GM06990 (cell line): ENCODE results near the gene GPX4.

Source experiments
- DNase-seq: peaks from one replicate; pipeline ENCODE4 v3.0.0-alpha.2; 2011; ENCODE audit not compliant: insufficient read length; ENCODE audit errors: extremely low read depth
- H3K27me3 ChIP-seq: replicated peaks from 2 replicates; pipeline ENCODE4 v1.6.0; 2011; ENCODE audit warnings: low read length; ENCODE audit not compliant: control insufficient read depth, insufficient read depth
- H3K36me3 ChIP-seq: 2 replicates; pipeline ENCODE4 v1.5.1; 2011; ENCODE audit warnings: low read length; ENCODE audit not compliant: control insufficient read depth, insufficient read depth
- H3K4me3 ChIP-seq: replicated peaks from 2 replicates; pipeline ENCODE4 v1.5.1; 2011; ENCODE audit warnings: low read depth, mild to moderate bottlenecking, control low read depth, low read length
- TF ChIP-seq, protein P1 (sequence below): IDR thresholded peaks from 2 replicates; pipeline ENCODE4 v1.5.1; 2011; ENCODE audit warnings: low read length, control low read depth, mild to moderate bottlenecking, inconsistent platforms; ENCODE audit not compliant: insufficient read depth, poor library complexity, severe bottlenecking

GPX4 gene

DNA sequence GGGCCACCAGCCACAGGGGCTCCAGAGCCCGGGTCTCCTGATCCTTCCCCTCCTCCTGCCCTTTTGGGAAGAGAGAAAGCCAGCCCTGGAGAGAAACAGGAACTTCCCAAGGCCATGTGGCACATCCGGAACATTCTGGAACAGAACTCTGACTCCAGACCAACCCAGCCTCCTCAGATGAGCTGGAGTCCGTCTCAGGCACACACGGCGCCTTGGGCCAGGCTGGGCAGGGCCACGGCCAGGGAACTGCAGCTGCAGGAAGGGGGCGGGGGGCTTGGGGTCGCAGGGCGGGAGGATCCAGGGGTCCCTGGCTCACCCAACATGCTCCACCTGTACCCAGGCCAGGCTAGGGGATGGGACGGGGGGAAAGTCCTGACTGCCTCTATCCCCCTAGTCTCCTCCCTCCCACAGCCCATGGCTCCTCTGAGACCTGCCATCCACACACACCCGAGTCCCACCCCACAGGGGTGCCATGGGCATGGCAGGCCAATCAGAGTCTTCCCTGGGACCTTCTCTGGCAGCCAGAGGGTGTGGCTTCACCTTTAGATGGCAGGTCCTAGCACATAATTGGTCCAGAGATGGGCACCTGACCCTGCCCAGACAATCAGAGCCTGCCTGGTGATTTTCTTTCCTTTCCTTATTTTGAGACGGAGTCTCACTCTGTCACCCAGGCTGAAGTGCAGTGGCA lies 47.4 kb downstream of the GPX4 start:
- Histone ChIP-seq H3K4me3 (no peak overlapping the region), H3K27me3 (no peaks in the 10 kb centered on the region), H3K36me3 (peaks cover 6% of the 10 kb centered on the region)
- TF ChIP-seq, protein P1, sequence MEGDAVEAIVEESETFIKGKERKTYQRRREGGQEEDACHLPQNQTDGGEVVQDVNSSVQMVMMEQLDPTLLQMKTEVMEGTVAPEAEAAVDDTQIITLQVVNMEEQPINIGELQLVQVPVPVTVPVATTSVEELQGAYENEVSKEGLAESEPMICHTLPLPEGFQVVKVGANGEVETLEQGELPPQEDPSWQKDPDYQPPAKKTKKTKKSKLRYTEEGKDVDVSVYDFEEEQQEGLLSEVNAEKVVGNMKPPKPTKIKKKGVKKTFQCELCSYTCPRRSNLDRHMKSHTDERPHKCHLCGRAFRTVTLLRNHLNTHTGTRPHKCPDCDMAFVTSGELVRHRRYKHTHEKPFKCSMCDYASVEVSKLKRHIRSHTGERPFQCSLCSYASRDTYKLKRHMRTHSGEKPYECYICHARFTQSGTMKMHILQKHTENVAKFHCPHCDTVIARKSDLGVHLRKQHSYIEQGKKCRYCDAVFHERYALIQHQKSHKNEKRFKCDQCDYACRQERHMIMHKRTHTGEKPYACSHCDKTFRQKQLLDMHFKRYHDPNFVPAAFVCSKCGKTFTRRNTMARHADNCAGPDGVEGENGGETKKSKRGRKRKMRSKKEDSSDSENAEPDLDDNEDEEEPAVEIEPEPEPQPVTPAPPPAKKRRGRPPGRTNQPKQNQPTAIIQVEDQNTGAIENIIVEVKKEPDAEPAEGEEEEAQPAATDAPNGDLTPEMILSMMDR, result no peak
- no peak for DNase-seq

DNA sequence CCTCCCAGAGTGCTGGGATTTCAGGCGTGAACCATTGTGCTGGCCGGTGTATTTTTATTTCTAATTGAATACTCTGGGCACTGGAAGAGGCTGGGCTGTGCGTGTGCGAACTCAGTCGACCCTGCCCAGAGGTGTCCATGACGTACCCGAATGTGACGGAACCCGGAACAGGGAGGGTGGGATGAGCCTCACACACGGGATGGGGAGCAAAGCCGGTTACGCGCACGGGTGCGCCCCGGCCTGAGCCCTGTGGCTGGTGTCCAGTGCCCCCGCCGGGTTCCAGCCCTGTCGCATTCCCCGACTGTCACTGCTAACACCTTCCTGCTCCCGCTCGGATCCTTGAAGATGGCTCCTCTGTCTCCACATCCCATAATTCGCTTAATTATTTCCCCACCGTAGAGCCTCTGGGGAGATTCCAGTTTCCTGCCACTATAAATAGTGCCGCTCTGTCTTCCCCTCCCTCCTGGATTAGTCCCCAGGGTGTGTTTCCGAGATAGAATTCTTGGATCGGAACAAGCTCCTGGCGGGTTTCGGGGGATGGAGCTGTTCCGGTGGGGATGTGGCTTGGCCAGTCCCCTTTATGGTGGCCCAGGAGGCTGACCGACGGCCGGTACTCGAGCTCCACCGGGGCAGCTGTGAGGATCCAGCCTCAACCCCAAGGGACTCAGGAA lies 48.3 kb downstream of the GPX4 start:
- Histone ChIP-seq H3K36me3 (peaks cover 6% of the 10 kb centered on the region), H3K27me3 (no peaks in the 10 kb centered on the region), H3K4me3 (no peak overlapping the region)
- TF ChIP-seq, protein P1, result no peak
- no peak for DNase-seq

DNA sequence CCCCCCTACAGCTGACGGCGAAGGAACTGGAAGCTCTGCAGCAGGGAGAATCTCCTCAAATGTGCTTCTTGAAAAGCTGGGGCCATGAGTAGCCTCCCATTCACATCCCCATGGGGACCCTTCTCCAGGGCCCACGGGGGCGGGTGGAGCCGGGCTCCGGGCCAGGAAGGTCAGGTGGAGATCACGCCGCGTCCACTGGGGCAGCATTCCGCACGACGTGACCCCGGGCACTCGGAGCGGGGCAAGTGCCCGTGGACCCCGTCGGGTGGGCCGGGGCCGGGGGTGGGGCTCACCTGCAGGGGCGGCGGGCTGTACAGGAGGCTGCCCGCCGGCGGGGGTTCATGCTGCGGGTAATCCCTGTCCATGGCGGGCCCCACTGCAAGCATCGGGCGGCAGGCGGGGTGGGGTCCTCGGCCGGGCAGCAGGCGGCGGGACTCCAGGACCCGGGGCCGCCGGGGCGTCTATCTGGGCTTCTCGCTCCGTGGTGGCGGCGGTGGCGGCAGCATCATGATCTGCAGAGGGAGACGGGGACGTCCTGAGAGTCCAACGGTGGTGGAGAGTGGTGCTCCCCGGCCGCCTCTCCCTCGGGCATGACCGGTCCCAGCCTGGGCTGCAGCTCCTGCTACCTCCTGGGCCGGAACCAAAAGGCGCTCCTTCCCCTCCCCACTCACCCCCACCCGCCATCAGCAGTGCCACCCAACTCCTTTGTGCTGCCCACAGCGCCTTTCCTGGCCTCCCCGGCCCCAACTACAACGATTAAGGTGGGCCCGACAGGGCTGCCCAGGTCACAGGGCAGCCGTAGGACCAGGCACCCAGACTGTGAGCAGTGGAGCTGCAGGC lies 50.3 kb downstream of the GPX4 start:
- no peak overlapping the region for H3K4me3 ChIP-seq

DNA sequence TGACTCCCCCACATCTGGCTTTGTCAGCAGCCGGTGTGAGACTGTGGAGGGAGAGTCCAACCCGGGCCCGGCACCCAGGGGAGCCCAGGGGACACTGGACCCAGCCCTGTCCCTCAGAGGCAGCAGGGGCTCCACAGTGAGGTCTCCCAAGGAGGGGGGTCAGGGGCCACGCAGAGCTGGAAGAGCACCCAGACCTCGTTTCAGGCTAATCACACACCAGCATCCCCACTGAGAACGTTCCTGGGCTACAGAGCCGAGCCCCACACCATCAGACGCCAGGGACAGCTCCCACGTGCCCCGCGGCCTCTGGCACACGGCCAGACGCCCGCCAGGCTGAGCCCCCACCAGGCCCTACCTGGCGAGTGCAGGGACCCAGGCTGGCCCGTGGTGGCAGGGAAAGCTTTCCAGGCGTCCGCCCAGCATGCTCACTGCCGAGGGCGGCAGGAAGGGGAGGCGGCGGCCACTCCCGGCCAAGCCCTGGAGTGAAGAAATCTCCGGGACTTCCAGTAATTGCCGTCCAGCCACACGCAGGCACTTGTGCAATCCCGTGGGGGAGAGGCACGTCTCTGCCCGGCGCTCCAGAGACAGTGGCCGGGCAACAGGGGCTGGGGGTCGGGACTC lies 51.0 kb downstream of the GPX4 start:
- DNase-seq, result no peak
- H3K4me3 ChIP-seq, result no peak overlapping the region
- peaks cover 5% of the 10 kb centered on the region for H3K36me3 ChIP-seq
- TF ChIP-seq, protein P1, result no peak
- H3K27me3 ChIP-seq, result no peaks in the 10 kb centered on the region

More for the DNA sequence above, 50.3 kb downstream of the GPX4 start:
- no peak for DNase-seq
- Histone ChIP-seq H3K36me3 (peaks cover 6% of the 10 kb centered on the region), H3K27me3 (no peaks in the 10 kb centered on the region)
- TF ChIP-seq, protein P1, result no peak

DNA sequence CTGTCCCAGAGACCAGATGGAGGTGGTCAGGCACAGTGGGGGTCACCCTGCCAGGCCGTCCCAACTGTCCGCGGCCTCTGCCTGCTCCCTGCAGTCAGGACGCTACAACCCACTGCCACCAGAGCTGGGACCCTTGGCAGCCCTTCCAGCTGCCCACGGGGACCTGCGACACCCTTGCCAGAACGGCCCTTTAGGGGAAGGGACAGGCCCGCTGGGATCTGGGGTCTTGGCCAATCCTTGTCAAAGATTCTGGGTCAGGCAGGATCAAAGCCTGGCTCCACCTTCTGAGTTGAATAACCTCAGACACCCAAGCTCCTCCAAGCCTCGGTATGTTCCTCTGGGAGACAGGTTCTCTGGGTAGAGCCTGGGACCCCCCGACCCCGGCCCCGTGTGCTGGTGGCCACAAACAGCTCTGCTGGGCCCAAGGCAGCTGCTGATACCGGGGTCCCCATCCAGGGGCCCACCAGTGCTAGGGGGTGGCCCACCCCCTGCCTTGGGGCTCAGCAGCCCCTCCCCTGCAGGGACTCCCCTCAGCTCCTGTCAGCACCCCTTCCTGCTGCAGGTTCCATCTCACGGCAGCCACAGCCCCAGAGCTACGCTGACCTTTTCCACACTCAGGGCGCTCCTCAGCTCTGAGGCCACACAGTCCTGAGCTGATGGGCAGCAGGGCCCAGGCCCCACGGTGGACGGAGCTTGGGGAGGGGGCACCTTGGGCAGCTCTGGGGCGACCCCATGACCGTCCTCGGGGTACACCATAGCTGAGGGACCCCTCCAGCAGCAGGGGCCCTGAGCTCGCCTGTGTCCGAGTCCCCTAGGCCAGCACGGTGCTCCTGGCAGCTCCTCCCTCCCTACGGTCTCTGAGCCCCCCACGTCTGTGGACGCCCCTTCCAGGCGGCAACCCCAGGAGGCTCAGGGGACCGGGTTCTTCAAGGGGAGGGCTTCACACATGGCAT lies 51.8 kb downstream of the GPX4 start:
- TF ChIP-seq, protein P1, result no peak
- DNase-seq, result no peak
- Histone ChIP-seq H3K36me3 (peaks cover 5% of the 10 kb centered on the region), H3K27me3 (no peaks in the 10 kb centered on the region), H3K4me3 (no peak overlapping the region)
